HepG2 (cell line): ENCODE measurements around the gene TCOF1. TPM values are rescaled to one million over a fixed set of nuclear protein-coding genes. Genes with fewer than 3 reads are reported as not detected.

Source experiments
- ATAC-seq: fragments of 200-7000 bp; cut with Tn5 transposase; 3 replicates; pipeline ENCODE4 v1.9.1; 2020; ENCODE audit warnings: mild to moderate bottlenecking, moderate library complexity
- BruUV-seq: library from RNA; stranded (reverse); fragments of 400-500 nt; replicated peaks from 2 replicates; lab custom pipeline; 2021; lab: Mats Ljungman, UMichigan
- CTCF ChIA-PET: fragments of 300-600 bp; formaldehyde crosslinking; extraction: SDS; loops from one replicate; lab custom pipeline; 2021; ENCODE audit warnings: low total read pairs, inconsistent platforms, low intra/inter-chr PET ratio; lab: Yijun Ruan, JAX
- POLR2A ChIA-PET: fragments of 350-600 bp; sonication (Branson Sonifier 250); formaldehyde crosslinking; loops from one replicate; lab custom pipeline; 2020; ENCODE audit warnings: antibody characterized with exemption, inconsistent platforms; lab: Yijun Ruan, JAX
- DNase-seq: peaks from one replicate; pipeline ENCODE4 v3.0.0-alpha.2; 2015; ENCODE audit warnings: low spot score
- FAIRE-seq: peaks from 3 replicates; lab custom pipeline; 2011; peaks lifted over from hg19 to GRCh38; lab: Jason Lieb, UNC
- H2AFZ ChIP-seq: one replicate; pipeline ENCODE4 v1.6.1; 2011; ENCODE audit warnings: low read length, inconsistent platforms
- H3K27ac ChIP-seq: fragments of 300-600 bp; 3 replicates; pipeline ENCODE4 v1.8.0; 2011; ENCODE audit warnings: mixed run types, mild to moderate bottlenecking, mixed read lengths, low read length, inconsistent platforms; ENCODE audit not compliant: insufficient read depth; ENCODE audit errors: extremely low read length
- H3K27me3 ChIP-seq, 2 experiments: fragments of 200-600 bp in 1 of 2; 2 replicates in 1 of 2; 3 replicates in 1 of 2; pipeline versions ENCODE4 v1.6.0 to v1.8.0; 2011; ENCODE audit warnings: low read length in 2 of 2, mild to moderate bottlenecking in 2 of 2, moderate library complexity in 2 of 2, inconsistent platforms in 1 of 2; ENCODE audit not compliant: insufficient read depth in 2 of 2, control insufficient read depth in 1 of 2
- H3K36me3 ChIP-seq, 2 experiments: fragments of 200-600 bp in 1 of 2; replicated peaks in 1 of 2; 2 replicates in 1 of 2; 3 replicates in 1 of 2; pipeline versions ENCODE4 v1.5.1 to v1.8.0; 2011; ENCODE audit warnings: low read length in 2 of 2, inconsistent platforms in 1 of 2; ENCODE audit not compliant: insufficient read depth in 2 of 2, control insufficient read depth in 1 of 2
- H3K4me1 ChIP-seq: 2 replicates; pipeline ENCODE4 v1.5.1; 2012; ENCODE audit warnings: low read length, inconsistent platforms; ENCODE audit not compliant: insufficient read depth
- H3K4me2 ChIP-seq: 2 replicates; pipeline ENCODE4 v1.6.0; 2011; ENCODE audit warnings: low read depth, low read length, inconsistent platforms
- H3K4me3 ChIP-seq, 3 experiments: fragments of 200-600 bp in 1 of 3; sonication (generic), shearing (Covaris generic) in 1 of 3; replicated peaks in 1 of 3; 2 replicates each; pipeline ENCODE4 v1.5.1; 2011 to 2016; ENCODE audit warnings: low read length in 3 of 3, inconsistent platforms in 2 of 3, low read depth in 2 of 3, mild to moderate bottlenecking in 2 of 3, control low read depth in 1 of 3, mixed read lengths in 1 of 3; ENCODE audit not compliant: insufficient read depth in 1 of 3
- H3K79me2 ChIP-seq: one replicate; pipeline ENCODE4 v1.6.1; 2011; ENCODE audit warnings: low read length, inconsistent platforms; ENCODE audit not compliant: insufficient read depth
- H3K9ac ChIP-seq: 2 replicates; pipeline ENCODE4 v1.6.0; 2011; ENCODE audit warnings: mild to moderate bottlenecking, low read depth, low read length, inconsistent platforms; ENCODE audit not compliant: insufficient read depth
- H3K9me3 ChIP-seq: 2 replicates; pipeline ENCODE4 v1.5.1; 2012; ENCODE audit warnings: mild to moderate bottlenecking, low read length
- H4K20me1 ChIP-seq: 2 replicates; pipeline ENCODE4 v1.6.0; 2011; ENCODE audit warnings: inconsistent platforms, mild to moderate bottlenecking, low read length, moderate library complexity; ENCODE audit not compliant: insufficient read depth
- ARID2 ChIP-seq: sonication (generic); formaldehyde crosslinking; IDR thresholded peaks from 2 replicates; pipeline ENCODE4 v1.8.1; 2022; ENCODE audit warnings: mild to moderate bottlenecking, missing genetic modification reagents, borderline replicate concordance
- CBFB ChIP-seq: sonication (generic); formaldehyde crosslinking; IDR thresholded peaks from 2 replicates; pipeline ENCODE4 v1.4.0; 2020; ENCODE audit warnings: missing genetic modification reagents
- KDM6A ChIP-seq: IDR thresholded peaks from 2 replicates; pipeline ENCODE4 v1.6.1; 2016; ENCODE audit warnings: low read depth
- NAIF1 ChIP-seq: sonication (generic); formaldehyde crosslinking; IDR thresholded peaks from 2 replicates; pipeline ENCODE4 v1.5.0; 2020; ENCODE audit warnings: mild to moderate bottlenecking, missing genetic modification reagents, borderline replicate concordance
- NR2F2 ChIP-seq: IDR thresholded peaks from 2 replicates; pipeline ENCODE4 v1.6.1; 2012; ENCODE audit warnings: low read depth, inconsistent platforms, borderline replicate concordance
- PRDM10 ChIP-seq: sonication (generic); formaldehyde crosslinking; IDR thresholded peaks from 2 replicates; pipeline ENCODE4 v1.4.0; 2020; ENCODE audit warnings: low read depth, missing genetic modification reagents
- ZBTB1 ChIP-seq: sonication (generic); formaldehyde crosslinking; IDR thresholded peaks from 2 replicates; pipeline ENCODE4 v1.4.0; 2020; ENCODE audit warnings: missing genetic modification reagents, borderline replicate concordance
- ZFP41 ChIP-seq: sonication (generic); formaldehyde crosslinking; IDR thresholded peaks from 2 replicates; pipeline ENCODE4 v1.4.0; 2020; ENCODE audit warnings: mild to moderate bottlenecking, missing genetic modification reagents, borderline replicate concordance
- ZNF224 ChIP-seq: sonication (generic); formaldehyde crosslinking; IDR thresholded peaks from 2 replicates; pipeline ENCODE4 v1.5.0; 2020; ENCODE audit warnings: mild to moderate bottlenecking, missing genetic modification reagents
- ZNF605 ChIP-seq: sonication (generic); formaldehyde crosslinking; IDR thresholded peaks from 2 replicates; pipeline ENCODE4 v1.8.0; 2022; ENCODE audit warnings: mild to moderate bottlenecking, missing genetic modification reagents
- ZNF678 ChIP-seq: sonication (generic); formaldehyde crosslinking; IDR thresholded peaks from 2 replicates; pipeline ENCODE4 v1.4.0; 2020; ENCODE audit warnings: mild to moderate bottlenecking, missing genetic modification reagents
- ZNF839 ChIP-seq: sonication (generic); formaldehyde crosslinking; IDR thresholded peaks from 2 replicates; pipeline ENCODE4 v1.4.0; 2020; ENCODE audit warnings: missing genetic modification reagents, mild to moderate bottlenecking, borderline replicate concordance
- WGBS: methylation state at CpG from one replicate; pipeline ENCODE4 v1.1.6; 2017; ENCODE audit warnings: low lambda C conversion rate; 5-methylcytosine and 5-hydroxymethylcytosine counted together
- in situ Hi-C: cut with HindIII; loops from 2 replicates; pipeline ENCODE4 v1.10.0; 2017; ENCODE audit warnings: low pct_unique_long_range_greater_than_20kb; ENCODE audit not compliant: extremely low pct_ligation_motif_present
- intact Hi-C: fragments of 100-400 bp; cut with micrococcal nuclease; formaldehyde crosslinking; loops from one replicate; pipeline ENCODE4 v1.10.0; 2022; ENCODE audit not compliant: unreplicated experiment
- polyA plus RNA-seq, 8 experiments: library from polyadenylated mRNA; depleted of rRNA in 3 of 8; stranded (reverse) in 7 of 8; unstranded in 1 of 8; fragments of >200 nt; fragmentation: Illumina TruSeq in 4 of 8; extraction: Trizol in 4 of 8; gene quantifications; 2 replicates each; pipeline versions ENCODE4 v1.2.1 to v1.2.3, GENCODE V29; 2011 to 2016; ENCODE audit warnings: low read depth in 4 of 8, missing spikeins in 1 of 8, mixed read lengths in 1 of 8; ENCODE audit not compliant: insufficient read depth in 1 of 8
- total RNA-seq, 5 experiments: library from RNA; depleted of rRNA; stranded (reverse); fragments of >200 nt; fragmentation: Illumina TruSeq; extraction: Trizol; gene quantifications; 2 replicates each; pipeline ENCODE4 v1.2.3, GENCODE V29; 2016; ENCODE audit warnings: low read depth in 1 of 5

The TCOF1 gene
- total and polyA plus RNA-seq, 2 of the 13 experiments (the other 11 are each of a cell fraction or from before 2014, with no cell fraction given) = 10.1 to 41.6 TPM

- TF ChIP-seq PRDM10 (CRISPR knock-in tag) = no peak
- TF ChIP-seq NR2F2 = no peak
- no peak for TF ChIP-seq ZFP41 (CRISPR knock-in tag)
- no peak for TF ChIP-seq KDM6A (CRISPR knock-in tag)
- no peak for TF ChIP-seq ZNF605 (CRISPR knock-in tag)
Observed at GRCh38 chr5:150393096-150393645, 35.7 kb downstream of the TCOF1 start (continued).

- no peak overlapping the region for H3K4me2 ChIP-seq
- CTCF ChIA-PET = interaction anchor here (1.9 kb wide), 1 partner anchor 42 kb away, joined by 8 read pairs; no protein-coding TSS in a partner anchor
- H3K79me2 ChIP-seq = no peaks in the 10 kb centered on the region
- DNase-seq (no peak), FAIRE-seq (no peak), ATAC-seq (no peak)
- H3K27me3 ChIP-seq = no peaks in the 10 kb centered on the region
- H3K27ac ChIP-seq = no peak overlapping the region
- H3K9me3 ChIP-seq = no peaks in the 10 kb centered on the region
- peaks cover 46 to 90% of the 10 kb centered on the region in 2 experiments for H3K36me3 ChIP-seq
- intact Hi-C loops (no loop called here), in situ Hi-C loops (no loop called here)
- no peak overlapping the region for H2AFZ ChIP-seq
- no peaks in the 10 kb centered on the region for H4K20me1 ChIP-seq
- POLR2A ChIA-PET = no interaction called here
- no peaks in the 10 kb centered on the region for H3K4me1 ChIP-seq
- H3K4me3 ChIP-seq = no peak overlapping the region
- WGBS = 93% methylated on average over 2 of the region's 3 CpGs
- TF ChIP-seq ZNF678 (CRISPR knock-in tag) (no peak), ARID2 (CRISPR knock-in tag) (no peak), ZBTB1 (CRISPR knock-in tag) (no peak), NAIF1 (CRISPR knock-in tag) (no peak), CBFB (CRISPR knock-in tag) (no peak), ZNF224 (no peak), ZNF839 (CRISPR knock-in tag) (no peak)
- no peak overlapping the region for H3K9ac ChIP-seq
- no TSS peak for BruUV-seq
Observed at GRCh38 chr5:150394131-150394530, 36.6 kb downstream of the TCOF1 start.
